Tibial artery (tissue), 4 donors: ENCODE measurements around the gene MS4A15.

Source experiments
- DNase-seq, 2 donors: peaks; one replicate each; pipeline ENCODE4 v3.0.0-alpha.2; 2019
- H3K27ac ChIP-seq, 2 donors: fragments of 200-600 bp; sonication (generic) in 1 of 2; 1 replicate in 1 of 2; 2 replicates in 1 of 2; pipeline ENCODE4 v1.5.1; 2018 to 2019; ENCODE audit warnings: mild to moderate bottlenecking in 1 of 2
- H3K27me3 ChIP-seq, 2 donors: fragments of 200-600 bp; sonication (generic) in 1 of 2; one replicate each; pipeline versions ENCODE4 v1.5.1 to v1.6.0; 2016 to 2019
- H3K36me3 ChIP-seq, 3 donors: fragments of 200-600 bp; sonication (generic) in 2 of 3; one replicate each; pipeline ENCODE4 v1.5.1; 2016 to 2019; ENCODE audit warnings: mild to moderate bottlenecking in 2 of 3
- H3K4me1 ChIP-seq, 4 donors: fragments of 200-600 bp; sonication (generic) in 2 of 4; 1 replicate in 3 of 4; 2 replicates in 1 of 4; pipeline ENCODE4 v1.5.1; 2016 to 2019
- H3K4me3 ChIP-seq, 2 donors: fragments of 200-600 bp; sonication (generic) in 1 of 2; 1 replicate in 1 of 2; 2 replicates in 1 of 2; pipeline ENCODE4 v1.5.1; 2018 to 2019; ENCODE audit warnings: mild to moderate bottlenecking in 2 of 2
- H3K9me3 ChIP-seq, 3 donors: fragments of 200-600 bp; sonication (generic) in 1 of 3; one replicate each; pipeline ENCODE4 v1.5.1; 2016 to 2019
- CTCF ChIP-seq, 2 experiments: fragments of 200-600 bp in 1 of 2; fragments of 450-650 bp in 1 of 2; IDR thresholded peaks; one replicate each; pipeline ENCODE4 v1.5.1; 2017 to 2019; ENCODE audit warnings: antibody characterized with exemption in 2 of 2, mild to moderate bottlenecking in 1 of 2, moderate library complexity in 1 of 2
- intact Hi-C: fragments of 100-400 bp; cut with DNase I; formaldehyde crosslinking; loops from one replicate; pipeline ENCODE4 v1.15.0; 2023; ENCODE audit warnings: low total_unique reads

Gene MS4A15

GRCh38 chr11:60731586-60731985 lies 25.1 kb upstream of the MS4A15 start:
- Histone ChIP-seq H3K4me1 (peaks cover 0 to 11% (median 5%) of the 10 kb centered on the region in 4 donors), H3K4me3 (no peak overlapping the region), H3K27me3 (no peaks in the 10 kb centered on the region), H3K9me3 (no peaks in the 10 kb centered on the region), H3K27ac (no peak overlapping the region), H3K36me3 (no peaks in the 10 kb centered on the region)
- intact Hi-C loops: no loop called here
- DNase-seq: no peak
- no peak for TF ChIP-seq CTCF (IDR thresholded peaks at IDR 0.05)

- intact Hi-C loops: no loop called here
- H3K4me3 ChIP-seq: no peak overlapping the region
- H3K9me3 ChIP-seq: no peaks in the 10 kb centered on the region
- TF ChIP-seq CTCF (IDR thresholded peaks at IDR 0.05): no peak
- no peaks in the 10 kb centered on the region for H3K36me3 ChIP-seq
- H3K27me3 ChIP-seq: no peaks in the 10 kb centered on the region
- peaks cover 0 to 11% (median 5%) of the 10 kb centered on the region in 4 donors for H3K4me1 ChIP-seq
- no peak overlapping the region for H3K27ac ChIP-seq
- DNase-seq: no peak
These were observed 22.4 kb upstream of the MS4A15 start for GRCh38 chr11:60734279-60734678.

- no peak for TF ChIP-seq CTCF (IDR thresholded peaks at IDR 0.05)
- no peak for DNase-seq
- intact Hi-C loops: no loop called here
- Histone ChIP-seq H3K27me3 (peaks cover 0 to 4% of the 10 kb centered on the region in 2 donors), H3K4me3 (no peak overlapping the region), H3K9me3 (peaks cover 0 to 12% (median 0%) of the 10 kb centered on the region in 3 donors), H3K36me3 (no peaks in the 10 kb centered on the region), H3K27ac (no peak overlapping the region), H3K4me1 (no peaks in the 10 kb centered on the region)
These were observed 17.6 kb upstream of the MS4A15 start for GRCh38 chr11:60739114-60739513.

GRCh38 chr11:60740573-60740972 lies 16.1 kb upstream of the MS4A15 start:
- Histone ChIP-seq H3K27me3 (peaks cover 0 to 4% of the 10 kb centered on the region in 2 donors), H3K27ac (no peak overlapping the region), H3K9me3 (peaks cover 0 to 12% (median 0%) of the 10 kb centered on the region in 3 donors), H3K4me1 (no peaks in the 10 kb centered on the region), H3K36me3 (no peaks in the 10 kb centered on the region), H3K4me3 (no peak overlapping the region)
- intact Hi-C loops: no loop called here
- no peak for TF ChIP-seq CTCF (IDR thresholded peaks at IDR 0.05)
- DNase-seq: no peak

- DNase-seq: no peak
- intact Hi-C loops: no loop called here
- H3K27ac ChIP-seq: no peak overlapping the region
- no peaks in the 10 kb centered on the region for H3K36me3 ChIP-seq
- H3K27me3 ChIP-seq: peaks cover 0 to 4% of the 10 kb centered on the region in 2 donors
- no peaks in the 10 kb centered on the region for H3K4me1 ChIP-seq
- H3K4me3 ChIP-seq: no peak overlapping the region
- H3K9me3 ChIP-seq: peaks cover 0 to 12% (median 0%) of the 10 kb centered on the region in 3 donors
- TF ChIP-seq CTCF (IDR thresholded peaks at IDR 0.05): no peak
These were observed 15.2 kb upstream of the MS4A15 start for GRCh38 chr11:60741421-60741820.

- H3K9me3 ChIP-seq: peaks cover 0 to 12% (median 0%) of the 10 kb centered on the region in 3 donors
- no peak for DNase-seq
- no peaks in the 10 kb centered on the region for H3K36me3 ChIP-seq
- H3K27ac ChIP-seq: no peak overlapping the region
- no peak overlapping the region for H3K4me3 ChIP-seq
- H3K4me1 ChIP-seq: no peaks in the 10 kb centered on the region
- no peak for TF ChIP-seq CTCF (IDR thresholded peaks at IDR 0.05)
- intact Hi-C loops: no loop called here
- H3K27me3 ChIP-seq: peaks cover 0 to 4% of the 10 kb centered on the region in 2 donors
These were observed 13.6 kb upstream of the MS4A15 start for GRCh38 chr11:60743058-60743457.
